Measurements from ENCODE around the gene DPT. TPM values are rescaled to one million over a fixed set of nuclear protein-coding genes. Genes with fewer than 3 reads are reported as not detected.

The DPT gene
- total RNA-seq, 4 donors from 2014 or later: 6.8 to 25.9 (median 17.2) TPM

- TF ChIP-seq, protein P1, sequence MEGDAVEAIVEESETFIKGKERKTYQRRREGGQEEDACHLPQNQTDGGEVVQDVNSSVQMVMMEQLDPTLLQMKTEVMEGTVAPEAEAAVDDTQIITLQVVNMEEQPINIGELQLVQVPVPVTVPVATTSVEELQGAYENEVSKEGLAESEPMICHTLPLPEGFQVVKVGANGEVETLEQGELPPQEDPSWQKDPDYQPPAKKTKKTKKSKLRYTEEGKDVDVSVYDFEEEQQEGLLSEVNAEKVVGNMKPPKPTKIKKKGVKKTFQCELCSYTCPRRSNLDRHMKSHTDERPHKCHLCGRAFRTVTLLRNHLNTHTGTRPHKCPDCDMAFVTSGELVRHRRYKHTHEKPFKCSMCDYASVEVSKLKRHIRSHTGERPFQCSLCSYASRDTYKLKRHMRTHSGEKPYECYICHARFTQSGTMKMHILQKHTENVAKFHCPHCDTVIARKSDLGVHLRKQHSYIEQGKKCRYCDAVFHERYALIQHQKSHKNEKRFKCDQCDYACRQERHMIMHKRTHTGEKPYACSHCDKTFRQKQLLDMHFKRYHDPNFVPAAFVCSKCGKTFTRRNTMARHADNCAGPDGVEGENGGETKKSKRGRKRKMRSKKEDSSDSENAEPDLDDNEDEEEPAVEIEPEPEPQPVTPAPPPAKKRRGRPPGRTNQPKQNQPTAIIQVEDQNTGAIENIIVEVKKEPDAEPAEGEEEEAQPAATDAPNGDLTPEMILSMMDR (IDR thresholded peaks at IDR 0.05): no peak
- no peak for TF ChIP-seq POLR2A (IDR thresholded peaks at IDR 0.05)
- no peaks in the 10 kb centered on the region for H3K4me1 ChIP-seq
- no peaks in the 10 kb centered on the region for H3K27me3 ChIP-seq
- H3K36me3 ChIP-seq: no peaks in the 10 kb centered on the region
- no peaks in the 10 kb centered on the region for H3K9me3 ChIP-seq
- H3K27ac ChIP-seq: no peak overlapping the region
- DNase-seq: no peak
- H3K4me3 ChIP-seq: no peak overlapping the region
These were observed 9.5 kb downstream of the DPT start for GRCh38 chr1:168719306-168720111.

DNA sequence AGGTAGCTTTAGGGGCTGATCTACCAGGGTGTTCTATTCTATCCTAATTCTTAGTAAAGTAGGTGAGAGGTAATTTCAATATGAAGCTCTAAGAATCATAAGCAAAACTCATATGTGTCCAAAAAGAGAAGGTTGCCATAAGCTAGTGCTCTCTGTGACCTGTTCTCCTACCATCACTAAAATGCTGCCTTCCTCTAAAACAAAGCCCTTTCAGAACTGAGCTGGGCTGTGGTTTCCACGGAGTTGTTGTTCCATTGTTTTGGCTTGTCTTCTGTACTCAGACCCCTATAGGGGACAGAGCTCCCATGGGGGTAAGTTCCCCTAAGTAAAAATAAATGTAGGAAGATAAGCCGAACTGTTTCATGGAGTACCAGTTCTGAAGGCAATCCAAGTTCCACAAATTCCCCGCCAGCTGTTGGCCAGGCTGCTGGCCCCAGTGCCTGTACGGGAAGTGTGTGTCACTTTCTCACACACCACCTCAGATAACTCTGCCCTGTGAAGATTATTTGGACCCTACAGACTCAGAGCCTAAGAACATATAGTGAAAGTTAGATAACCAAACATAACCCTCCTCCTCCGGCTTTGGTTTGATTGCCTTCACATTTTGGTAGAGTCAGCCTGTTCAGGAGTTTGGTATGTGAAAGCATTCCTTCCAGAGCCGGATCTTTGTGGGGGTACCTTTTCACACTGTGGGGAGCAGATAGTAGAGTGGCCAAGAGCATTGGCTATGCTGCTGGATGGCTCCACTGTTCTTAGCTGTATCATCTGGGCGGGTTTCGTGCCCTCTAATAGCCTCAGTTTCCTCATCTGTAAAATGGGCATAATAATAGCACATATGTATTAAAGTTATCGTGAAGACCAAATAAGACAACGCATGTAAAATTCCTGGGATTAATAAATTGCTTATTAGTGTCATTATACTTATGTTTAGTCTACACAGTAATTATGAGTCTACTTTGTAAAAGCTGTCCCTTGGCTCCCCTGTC, 10.8 kb downstream of the DPT start:
- TF ChIP-seq, protein P1 (IDR thresholded peaks at IDR 0.05): no peak
- TF ChIP-seq POLR2A (IDR thresholded peaks at IDR 0.05): no peak
- no peaks in the 10 kb centered on the region for H3K9me3 ChIP-seq
- no peak overlapping the region for H3K27ac ChIP-seq
- DNase-seq: no peak
- H3K27me3 ChIP-seq: no peaks in the 10 kb centered on the region
- H3K4me1 ChIP-seq: no peaks in the 10 kb centered on the region
- no peaks in the 10 kb centered on the region for H3K36me3 ChIP-seq
- H3K4me3 ChIP-seq: no peak overlapping the region

GRCh38 chr1:168714012-168714411, 15.0 kb downstream of the DPT start:
- peaks cover 0 to 19% (median 0%) of the 10 kb centered on the region in 4 donors for H3K4me1 ChIP-seq
- no peaks in the 10 kb centered on the region for H3K36me3 ChIP-seq
- no peak overlapping the region for H3K27ac ChIP-seq
- DNase-seq: peak in 2 of 3 donors; percentile 55 to 72
- no peak for TF ChIP-seq POLR2A (IDR thresholded peaks at IDR 0.05)
- TF ChIP-seq, protein P1 (IDR thresholded peaks at IDR 0.05): no peak
- H3K9me3 ChIP-seq: no peaks in the 10 kb centered on the region
- H3K4me3 ChIP-seq: no peak overlapping the region
- no peaks in the 10 kb centered on the region for H3K27me3 ChIP-seq

DNA sequence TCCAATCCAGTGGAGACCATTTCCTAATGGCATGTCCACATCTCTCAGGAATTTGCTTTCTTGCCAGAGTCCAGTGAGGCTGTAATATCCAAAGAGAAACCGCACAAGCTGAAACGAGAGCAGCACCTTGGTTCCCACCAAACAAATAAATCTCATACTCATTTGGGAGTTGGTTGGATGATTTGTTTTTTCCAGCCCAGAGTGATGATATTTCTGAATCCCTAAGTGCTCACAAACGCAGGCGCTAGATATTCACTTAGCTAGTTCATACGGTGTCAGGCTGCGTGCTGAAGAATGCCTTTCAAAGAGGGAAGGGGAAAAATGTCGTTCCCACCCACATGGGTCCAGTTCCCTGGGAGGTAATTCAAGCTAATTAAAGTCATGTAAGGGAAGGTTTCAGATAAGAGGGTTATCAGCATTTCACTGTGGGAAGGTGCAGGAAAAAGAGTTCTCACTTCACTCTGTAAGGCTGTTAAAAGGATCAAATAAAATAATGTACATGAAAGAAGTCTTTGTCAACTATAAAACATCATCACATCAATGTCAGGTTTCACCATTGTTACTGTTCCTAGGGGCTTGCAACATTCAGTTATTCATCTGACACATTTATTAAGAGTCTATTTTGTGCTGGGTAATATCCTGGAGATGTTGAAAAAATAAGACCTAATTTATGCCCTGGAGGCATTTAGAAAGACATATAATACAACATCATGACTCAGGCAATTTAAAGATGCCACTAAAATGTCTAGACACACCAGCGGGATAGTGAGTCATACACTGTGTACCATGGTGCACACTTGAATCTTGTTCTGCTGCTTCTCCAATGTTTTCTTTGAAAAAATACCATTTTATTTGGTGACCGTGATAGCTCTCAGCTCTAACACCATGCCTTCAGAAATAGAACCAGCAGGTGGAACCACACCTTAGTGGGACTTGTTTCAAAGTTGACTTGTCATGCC, 19.3 kb downstream of the DPT start:
- H3K4me1 ChIP-seq: peaks cover 0 to 25% (median 0%) of the 10 kb centered on the region in 4 donors
- TF ChIP-seq, protein P1 (IDR thresholded peaks at IDR 0.05): peak in 1 of 6 experiments; percentile 9
- no peak for TF ChIP-seq POLR2A (IDR thresholded peaks at IDR 0.05)
- H3K27me3 ChIP-seq: no peaks in the 10 kb centered on the region
- no peak for DNase-seq
- no peaks in the 10 kb centered on the region for H3K36me3 ChIP-seq
- H3K27ac ChIP-seq: peak overlapping the region in 2 of 4 donors; percentile 33 to 45
- no peaks in the 10 kb centered on the region for H3K9me3 ChIP-seq
- no peak overlapping the region for H3K4me3 ChIP-seq
